Measurements from ENCODE around the gene ACSL6.

ACSL6 gene

GRCh38 chr5:132050661-132051552 lies 39.4 kb upstream of the ACSL6 start:
- TF ChIP-seq CTCF (IDR thresholded peaks at IDR 0.05), result no peak

DNA sequence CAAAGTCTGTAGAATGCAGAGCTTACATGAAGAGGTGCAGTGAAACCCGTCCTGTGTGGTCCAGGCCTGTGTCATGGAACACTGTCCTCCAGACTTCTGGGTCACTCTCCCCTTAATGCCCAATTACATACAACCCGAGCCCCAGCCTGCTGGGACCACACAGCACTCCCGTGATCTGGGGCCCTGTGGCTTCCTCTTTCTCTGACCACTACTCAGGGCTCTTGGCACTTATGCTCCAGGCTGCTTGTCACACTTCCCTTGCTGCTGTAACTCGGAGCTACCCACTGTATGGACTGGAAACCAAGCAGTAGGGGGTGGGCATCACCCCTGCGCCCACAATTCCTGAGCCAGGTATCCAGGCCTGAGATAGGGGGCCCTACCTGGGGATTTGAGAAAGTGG lies 38.7 kb upstream of the ACSL6 start:
- TF ChIP-seq CTCF (IDR thresholded peaks at IDR 0.05), result no peak

DNA sequence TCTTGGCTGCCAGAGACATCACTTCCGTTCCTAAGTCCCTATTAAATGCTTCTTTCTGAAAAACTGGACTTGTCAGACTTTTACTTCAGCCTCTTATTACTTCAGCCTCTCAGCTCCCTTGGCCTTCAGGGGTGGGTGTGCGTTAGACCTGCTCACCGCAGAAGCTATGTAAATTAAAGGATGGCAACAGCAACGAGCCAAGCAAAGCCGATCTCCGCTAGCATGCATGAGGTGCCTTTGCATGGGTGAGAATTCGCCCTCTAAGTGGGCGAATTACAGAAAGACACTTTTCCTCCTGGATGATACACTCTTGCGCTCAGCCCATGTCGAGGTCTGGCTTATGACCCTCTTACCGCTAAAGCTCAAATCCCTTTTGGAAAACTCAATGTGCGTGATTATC lies 38.1 kb upstream of the ACSL6 start:
- TF ChIP-seq CTCF (IDR thresholded peaks at IDR 0.05), result no peak

DNA sequence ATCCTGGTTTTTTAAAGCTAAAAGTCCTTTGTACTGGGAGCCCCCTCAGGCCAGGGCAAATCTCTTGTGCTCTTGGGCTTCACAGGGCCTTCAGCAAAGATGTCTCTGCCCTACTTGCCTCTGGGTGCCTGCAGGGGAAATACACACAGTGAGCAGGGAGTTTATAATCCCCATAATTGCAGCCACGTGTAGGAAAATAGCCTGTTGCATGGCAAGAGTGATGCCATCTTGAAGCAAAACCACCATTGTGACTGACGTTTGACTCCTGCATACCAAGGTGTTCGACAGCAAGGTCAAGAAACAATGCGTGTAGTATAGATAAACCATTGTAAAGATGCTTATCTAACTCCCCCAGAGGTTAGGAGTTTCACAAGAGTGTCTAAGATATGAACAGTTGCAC lies 37.6 kb upstream of the ACSL6 start:
- no peak for TF ChIP-seq CTCF (IDR thresholded peaks at IDR 0.05)

GRCh38 chr5:132046880-132047299 lies 35.4 kb upstream of the ACSL6 start:
- no peak for TF ChIP-seq CTCF (IDR thresholded peaks at IDR 0.05)

DNA sequence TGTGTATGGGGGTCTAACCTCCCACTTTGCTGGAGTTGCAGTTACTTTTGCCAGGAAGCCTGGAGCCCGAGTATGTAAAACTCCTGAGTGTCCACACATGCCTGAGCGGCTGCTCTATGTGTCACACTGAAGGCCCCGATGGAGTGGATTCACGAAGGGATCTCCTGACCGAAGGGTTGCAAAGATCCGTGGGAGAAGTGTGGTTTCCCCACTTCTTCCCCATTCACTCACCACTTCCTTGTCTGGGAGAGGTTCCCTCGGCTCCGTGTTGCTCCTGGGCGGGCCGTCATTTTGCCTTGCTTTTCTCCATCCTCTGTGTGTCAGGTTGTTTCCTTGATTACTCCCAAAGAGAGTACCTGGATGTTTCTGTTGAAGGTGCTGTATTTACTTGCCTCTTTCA lies 32.7 kb upstream of the ACSL6 start:
- TF ChIP-seq CTCF (IDR thresholded peaks at IDR 0.05), result no peak

DNA sequence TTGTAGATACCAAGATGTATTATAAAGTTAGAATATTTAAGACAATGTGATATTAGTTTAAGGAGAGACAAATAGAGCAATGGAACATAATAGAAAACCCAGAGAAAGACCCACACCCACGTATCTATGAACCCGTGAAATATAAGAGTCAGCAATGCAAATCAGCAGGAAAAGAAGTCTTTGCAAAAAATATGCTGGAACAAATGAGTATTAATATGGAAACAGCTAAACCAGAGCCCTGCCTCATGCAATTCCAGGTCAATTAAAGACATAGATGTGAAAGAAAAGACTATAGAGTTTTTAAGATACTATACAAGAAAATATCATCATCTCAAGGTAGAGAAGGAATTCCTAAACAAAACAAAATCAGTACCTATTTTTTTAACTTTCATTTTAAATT lies 25.9 kb upstream of the ACSL6 start:
- no peak for TF ChIP-seq CTCF (IDR thresholded peaks at IDR 0.05)

All from LNCAP (cell line).